Kidney (tissue), 14 donors: ENCODE results near the gene NTMT2. TPM values are rescaled to one million over a fixed set of nuclear protein-coding genes. Genes with fewer than 3 reads are reported as not detected.

Experiments used
- DNase-seq, 5 donors: peaks; one replicate each; pipeline ENCODE4 v3.0.0-alpha.2; 2013 to 2020
- FAIRE-seq: peaks from 2 replicates; lab custom pipeline; 2012; peaks lifted over from hg19 to GRCh38; lab: Jason Lieb, UNC
- H3K27ac ChIP-seq, 2 donors: one replicate each; pipeline ENCODE4 v1.7.0; 2013; ENCODE audit warnings: low read depth in 2 of 2, low read length in 2 of 2, inconsistent platforms in 1 of 2
- H3K27me3 ChIP-seq: one replicate; pipeline ENCODE4 v1.7.1; 2013; ENCODE audit warnings: low read length, inconsistent platforms; ENCODE audit not compliant: control insufficient read depth, insufficient read depth
- H3K36me3 ChIP-seq, 3 donors: one replicate each; pipeline versions ENCODE4 v1.7.0 to v1.7.1; 2013; ENCODE audit warnings: low read length in 3 of 3, control low read depth in 1 of 3, inconsistent platforms in 1 of 3; ENCODE audit not compliant: insufficient read depth in 3 of 3, control insufficient read depth in 2 of 3
- H3K4me1 ChIP-seq, 3 donors: one replicate each; pipeline versions ENCODE4 v1.7.0 to v1.7.1; 2013; ENCODE audit warnings: low read length in 3 of 3, inconsistent platforms in 1 of 3, low read depth in 1 of 3; ENCODE audit not compliant: control insufficient read depth in 2 of 3, insufficient read depth in 2 of 3
- H3K4me3 ChIP-seq, 3 donors: one replicate each; pipeline versions ENCODE4 v1.7.0 to v1.8.1; 2013; ENCODE audit warnings: low read length in 3 of 3, control low read depth in 1 of 3, inconsistent platforms in 1 of 3
- H3K9ac ChIP-seq, 3 donors: one replicate each; pipeline versions ENCODE4 v1.7.0 to v1.7.1; 2013; ENCODE audit warnings: low read length in 3 of 3, control low read depth in 1 of 3, inconsistent platforms in 1 of 3
- H3K9me3 ChIP-seq, 3 donors: one replicate each; pipeline versions ENCODE4 v1.7.0 to v1.7.1; 2013; ENCODE audit warnings: low read length in 3 of 3, control low read depth in 1 of 3, inconsistent platforms in 1 of 3; ENCODE audit not compliant: control insufficient read depth in 2 of 3, insufficient read depth in 1 of 3
- CTCF ChIP-seq: IDR thresholded peaks from 3 replicates; pipeline ENCODE4 v1.5.1; 2012; ENCODE audit warnings: mild to moderate bottlenecking, moderate library complexity, borderline replicate concordance; ENCODE audit not compliant: insufficient read depth; ENCODE audit errors: extremely low read depth
- intact Hi-C: fragments of 100-400 bp; cut with DNase I; formaldehyde crosslinking; loops from one replicate; pipeline ENCODE4 v1.11.1; 2022
- polyA plus RNA-seq: library from polyadenylated mRNA; stranded (reverse); fragments of 350-450 nt; fragmentation: Illumina TruSeq; extraction: RNeasy Lipid Tissue Mini Kit (QIAGEN cat#74804); gene quantifications from one replicate; pipeline ENCODE4 v1.2.3, GENCODE V29; 2014; ENCODE audit warnings: low read depth, low replicate concordance; ENCODE audit not compliant: insufficient read depth
- total RNA-seq: library from RNA; stranded (reverse); fragmentation: NEBNext Ultra II Directional; extraction: Animal tissue kit (Norgen Biotek cat#: 25700); gene quantifications from one replicate; pipeline ENCODE4 v1.2.1, GENCODE V29; 2021
- donor health status: control.
- donor health status: control.
- donor health status: control.
- donor health status: control.
- donor health status: control.
- donor health status: DM: yes; HTN: yes; CAD: no.
- donor health status: Normal renal cell carcinoma (clear cell type).

The NTMT2 gene
- total and polyA plus RNA-seq, 2 donors from 2014 or later, result not detected

- H3K9ac ChIP-seq, result no peak overlapping the region
- intact Hi-C loops, result no loop called here
- H3K4me1 ChIP-seq, result no peaks in the 10 kb centered on the region
- H3K27me3 ChIP-seq, result no peaks in the 10 kb centered on the region
- TF ChIP-seq CTCF, result no peak
- DNase-seq, result no peak
- no peak overlapping the region for H3K4me3 ChIP-seq
- no peak for FAIRE-seq
- H3K36me3 ChIP-seq, result no peaks in the 10 kb centered on the region
- peaks cover 0 to 12% (median 0%) of the 10 kb centered on the region in 3 donors for H3K9me3 ChIP-seq
- H3K27ac ChIP-seq, result no peak overlapping the region
Observed at GRCh38 chr1:170153417-170153816, 7.7 kb downstream of the NTMT2 start.

- H3K4me1 ChIP-seq, result no peaks in the 10 kb centered on the region
- H3K27me3 ChIP-seq, result no peaks in the 10 kb centered on the region
- H3K9ac ChIP-seq, result no peak overlapping the region
- intact Hi-C loops, result no loop called here
- DNase-seq, result no peak
- no peak for FAIRE-seq
- H3K27ac ChIP-seq, result no peak overlapping the region
- TF ChIP-seq CTCF, result no peak
- no peaks in the 10 kb centered on the region for H3K36me3 ChIP-seq
- H3K9me3 ChIP-seq, result peaks cover 0 to 12% (median 0%) of the 10 kb centered on the region in 3 donors
- H3K4me3 ChIP-seq, result no peak overlapping the region
Observed at GRCh38 chr1:170155055-170155454, 9.3 kb downstream of the NTMT2 start.

GRCh38 chr1:170156594-170156993, 10.8 kb downstream of the NTMT2 start:
- DNase-seq, result no peak
- no peak for FAIRE-seq
- no peaks in the 10 kb centered on the region for H3K27me3 ChIP-seq
- H3K27ac ChIP-seq, result no peak overlapping the region
- no peak for TF ChIP-seq CTCF
- no peak overlapping the region for H3K9ac ChIP-seq
- peaks cover 0 to 12% (median 0%) of the 10 kb centered on the region in 3 donors for H3K9me3 ChIP-seq
- no peaks in the 10 kb centered on the region for H3K4me1 ChIP-seq
- H3K36me3 ChIP-seq, result no peaks in the 10 kb centered on the region
- H3K4me3 ChIP-seq, result no peak overlapping the region
- intact Hi-C loops, result no loop called here

- H3K4me1 ChIP-seq, result no peaks in the 10 kb centered on the region
- TF ChIP-seq CTCF, result no peak
- no peak for FAIRE-seq
- H3K27me3 ChIP-seq, result no peaks in the 10 kb centered on the region
- no peaks in the 10 kb centered on the region for H3K36me3 ChIP-seq
- intact Hi-C loops, result no loop called here
- DNase-seq, result no peak
- no peak overlapping the region for H3K9ac ChIP-seq
- H3K4me3 ChIP-seq, result no peak overlapping the region
- H3K9me3 ChIP-seq, result peaks cover 0 to 12% (median 0%) of the 10 kb centered on the region in 3 donors
- H3K27ac ChIP-seq, result no peak overlapping the region
Observed at GRCh38 chr1:170157820-170158219, 12.1 kb downstream of the NTMT2 start.
